Measurements from ENCODE around the gene SPRYD4.
"Not testable (repeated sequence)": the region's sequence is repeated elsewhere in the genome, so short reads cannot be mapped to it uniquely, and the experiment has no call there.

Gene SPRYD4

DNA sequence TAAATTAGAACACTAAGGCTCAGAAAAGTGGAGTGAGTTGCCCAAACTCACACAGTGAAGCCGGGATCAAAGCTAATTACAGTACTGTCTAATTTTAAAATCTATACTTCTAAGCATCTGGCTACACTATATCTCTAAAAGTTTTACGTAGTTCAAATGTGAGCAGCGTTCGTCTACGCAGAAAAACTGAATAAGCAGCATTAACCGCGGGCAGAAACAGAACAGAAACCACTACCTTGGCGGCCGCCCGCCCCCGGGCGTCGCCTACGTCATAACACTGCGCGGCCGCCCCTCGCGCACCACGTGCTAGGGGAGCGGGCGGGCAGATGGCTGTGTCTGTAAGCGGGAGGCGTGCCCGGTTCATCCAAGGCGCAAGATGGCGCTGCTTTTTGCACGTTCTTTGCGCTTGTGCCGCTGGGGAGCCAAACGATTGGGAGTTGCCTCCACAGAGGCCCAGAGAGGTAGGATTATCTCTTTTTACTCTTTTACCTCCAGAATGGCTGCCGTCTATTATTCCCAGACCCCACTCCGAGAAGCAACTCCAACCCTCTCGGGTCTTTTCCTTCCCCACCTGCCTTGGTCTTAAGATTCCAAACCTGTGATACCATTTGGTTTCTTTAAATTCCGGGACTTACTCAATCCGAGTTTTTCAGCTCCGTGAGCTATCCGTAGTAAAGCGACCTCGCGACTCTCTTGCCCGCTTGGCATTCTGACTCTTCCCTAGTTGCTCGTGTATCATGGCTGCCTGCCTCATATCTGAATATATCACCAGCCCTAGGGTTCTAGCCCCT, at the start of gene SPRYD4:
TSS of gene SPRYD4 (plus strand) at position 363 of the 791 bp plus-strand sequence. CDS start at position 377, 14 bp downstream.
- peak; percentile 95 for DNase-seq (ENCODE audit: low read depth)

- no peak for DNase-seq (ENCODE audit: low read depth)
These were observed 48.0 kb upstream of the SPRYD4 start for GRCh38 chr12:56420411-56420810.

- DNase-seq (ENCODE audit: low read depth) = no peak
These were observed 43.2 kb upstream of the SPRYD4 start for GRCh38 chr12:56425193-56425592.

DNA sequence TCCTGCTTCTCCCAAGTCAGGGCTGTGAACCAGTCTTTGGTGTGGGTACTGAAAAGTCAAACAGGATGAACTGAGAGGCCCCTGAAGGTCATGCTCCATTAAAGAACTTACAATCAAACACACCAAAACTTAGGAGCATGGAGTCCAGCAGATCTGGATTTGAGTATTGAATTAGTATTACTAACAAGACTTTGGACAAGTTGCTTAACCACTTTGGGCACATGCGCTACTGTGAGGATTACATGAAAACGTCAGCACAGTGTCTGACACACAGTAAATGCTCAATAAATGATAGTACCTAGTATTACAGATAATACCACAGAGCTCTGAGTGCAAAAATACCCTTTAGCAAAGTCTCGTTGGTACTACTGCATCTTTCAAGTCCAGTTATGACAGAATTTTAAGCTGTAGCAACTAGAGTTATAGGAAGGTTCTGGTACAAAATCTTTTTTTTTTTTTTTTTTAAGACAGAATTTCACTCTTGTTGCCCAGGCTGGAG, 42.4 kb upstream of the SPRYD4 start:
- DNase-seq (ENCODE audit: low read depth) = no peak

DNA sequence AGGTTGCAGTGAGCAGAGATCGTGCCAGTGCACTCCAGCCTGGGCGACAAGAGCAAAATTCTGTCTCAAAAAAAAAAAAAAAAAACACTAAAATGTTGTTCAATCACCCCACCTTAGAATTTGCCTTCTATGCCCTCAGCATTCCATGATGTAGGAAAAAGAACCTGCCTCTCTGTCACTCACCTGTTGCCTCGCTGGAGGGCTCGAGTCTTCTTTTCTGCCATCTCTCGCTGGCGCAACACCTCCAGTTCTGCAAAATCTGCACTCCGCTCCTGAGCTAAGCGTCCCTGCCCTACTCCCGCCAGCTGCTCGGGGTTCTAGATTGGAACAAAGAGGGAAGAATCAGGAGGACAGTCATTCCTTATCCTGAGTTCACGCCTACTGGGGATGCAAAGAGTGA, 37.1 kb upstream of the SPRYD4 start:
- no peak for DNase-seq (ENCODE audit: low read depth)

DNA sequence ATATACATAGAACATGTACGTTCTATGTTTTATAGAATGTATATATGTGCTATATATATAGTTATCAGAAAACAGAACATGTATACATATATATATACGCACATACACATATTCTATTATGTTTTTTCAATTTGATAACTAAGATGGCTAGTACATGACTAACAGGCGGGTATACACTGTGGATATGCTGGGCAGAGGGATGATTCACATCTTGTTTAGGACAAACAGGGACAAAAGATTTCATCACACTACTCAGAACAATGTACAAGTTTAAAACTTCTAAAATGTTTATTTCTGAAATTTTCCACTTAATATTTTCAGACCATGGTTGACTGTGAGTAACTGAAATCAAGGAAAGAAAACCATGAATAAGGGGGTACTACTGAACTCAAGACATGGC, 36.5 kb upstream of the SPRYD4 start:
- DNase-seq (ENCODE audit: low read depth) = no peak

GRCh38 chr12:56434828-56435227, 33.5 kb upstream of the SPRYD4 start:
- no peak for DNase-seq (ENCODE audit: low read depth)

GRCh38 chr12:56437430-56438176, 30.8 kb upstream of the SPRYD4 start:
- no peak for DNase-seq (ENCODE audit: low read depth)

GRCh38 chr12:56443208-56443607, 25.2 kb upstream of the SPRYD4 start:
- DNase-seq (ENCODE audit: low read depth) = not testable (repeated sequence)

- peak; percentile 84 for DNase-seq (ENCODE audit: low read depth)
These were observed 19.3 kb upstream of the SPRYD4 start, which contains the start of gene TIMELESS for GRCh38 chr12:56448860-56449621. Gene TIMELESS, minus strand, starts transcription at chr12:56449426. Its CDS starts 15,256 bp downstream, at chr12:56434170.

DNA sequence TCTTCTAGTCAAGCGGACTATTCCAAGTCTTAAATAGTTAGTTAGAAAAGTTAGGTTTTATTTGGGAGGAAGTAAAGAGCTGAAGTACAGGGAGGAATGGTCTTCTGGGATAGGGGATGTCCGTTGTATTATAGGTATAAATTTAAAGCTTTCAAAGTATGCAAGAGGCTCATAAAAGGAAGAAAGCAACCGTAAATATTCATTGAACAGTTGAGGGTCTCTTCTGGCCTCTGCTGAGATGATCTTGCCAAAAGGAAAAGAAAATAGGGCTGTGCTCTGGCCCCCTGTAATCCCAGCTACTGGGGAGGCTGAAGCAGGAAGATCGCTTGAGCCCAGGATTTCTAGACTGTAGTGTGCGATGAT, 18.8 kb upstream of the SPRYD4 start:
- no peak for DNase-seq (ENCODE audit: low read depth)

DNA sequence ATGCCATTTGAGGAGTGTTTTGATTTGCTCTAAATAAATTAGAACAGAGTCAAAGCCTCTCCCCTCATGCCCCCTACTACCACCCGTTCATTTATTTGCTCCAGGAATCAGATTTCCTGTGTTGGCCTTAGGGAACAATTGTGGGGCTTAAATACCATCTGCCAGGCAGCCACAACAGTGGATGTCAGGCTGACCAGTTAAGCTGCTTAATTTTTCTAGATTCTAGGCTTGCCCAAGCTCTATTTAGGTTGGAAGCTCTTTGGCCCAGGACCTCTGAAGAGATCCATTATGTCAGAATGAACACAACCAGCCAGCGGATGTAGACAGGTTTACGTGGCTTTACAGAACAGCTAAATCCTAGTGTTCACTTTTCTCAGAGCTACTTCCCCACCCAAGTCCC, 18.1 kb upstream of the SPRYD4 start:
- no peak for DNase-seq (ENCODE audit: low read depth)

- no peak for DNase-seq (ENCODE audit: low read depth)
These were observed 17.2 kb upstream of the SPRYD4 start for GRCh38 chr12:56451147-56451546.

DNA sequence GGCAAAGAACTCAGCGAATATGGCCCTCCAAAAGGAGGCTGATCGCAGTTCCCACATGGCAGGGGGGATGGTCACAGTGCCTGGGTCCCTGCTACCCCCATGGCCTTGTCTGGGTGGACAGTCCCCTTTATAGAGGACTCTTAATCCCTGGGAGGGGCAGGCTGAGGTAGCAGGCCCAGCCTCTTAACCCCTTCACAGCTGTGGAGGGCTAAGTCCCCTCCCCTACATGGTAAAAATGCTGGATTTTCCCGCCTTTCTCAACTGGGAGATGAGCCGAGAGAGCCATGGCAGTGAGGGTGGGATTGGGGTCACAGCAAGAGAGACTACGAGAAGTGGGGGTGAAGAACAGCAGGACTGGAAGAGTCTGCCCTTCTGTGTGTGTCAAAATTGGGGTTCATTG, 13.8 kb upstream of the SPRYD4 start, which contains the start of gene MIP:
TSS of gene MIP (minus strand) at position 101 of the 400 bp plus-strand sequence. CDS start at position 57, 44 bp downstream.
- no peak for DNase-seq (ENCODE audit: low read depth)

DNA sequence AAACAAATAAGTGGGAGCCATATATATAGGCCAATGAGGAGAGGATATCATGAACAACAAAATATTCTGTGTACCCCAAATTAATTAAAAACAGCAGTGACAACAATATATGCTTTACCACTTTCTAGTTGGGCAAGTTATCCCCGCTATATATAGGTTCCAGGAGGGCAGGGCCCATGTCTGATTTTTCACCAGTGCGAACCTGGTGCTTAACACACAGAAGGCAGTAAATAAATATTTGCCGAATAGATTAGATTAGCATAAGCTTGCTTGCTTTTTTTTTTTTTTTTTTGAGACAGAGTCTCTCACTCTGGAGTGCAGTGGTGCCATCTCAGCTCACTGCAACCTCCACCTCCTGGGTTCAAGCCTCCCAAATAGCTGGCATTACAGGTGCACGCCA, 10.6 kb upstream of the SPRYD4 start:
- no peak for DNase-seq (ENCODE audit: low read depth)

DNA sequence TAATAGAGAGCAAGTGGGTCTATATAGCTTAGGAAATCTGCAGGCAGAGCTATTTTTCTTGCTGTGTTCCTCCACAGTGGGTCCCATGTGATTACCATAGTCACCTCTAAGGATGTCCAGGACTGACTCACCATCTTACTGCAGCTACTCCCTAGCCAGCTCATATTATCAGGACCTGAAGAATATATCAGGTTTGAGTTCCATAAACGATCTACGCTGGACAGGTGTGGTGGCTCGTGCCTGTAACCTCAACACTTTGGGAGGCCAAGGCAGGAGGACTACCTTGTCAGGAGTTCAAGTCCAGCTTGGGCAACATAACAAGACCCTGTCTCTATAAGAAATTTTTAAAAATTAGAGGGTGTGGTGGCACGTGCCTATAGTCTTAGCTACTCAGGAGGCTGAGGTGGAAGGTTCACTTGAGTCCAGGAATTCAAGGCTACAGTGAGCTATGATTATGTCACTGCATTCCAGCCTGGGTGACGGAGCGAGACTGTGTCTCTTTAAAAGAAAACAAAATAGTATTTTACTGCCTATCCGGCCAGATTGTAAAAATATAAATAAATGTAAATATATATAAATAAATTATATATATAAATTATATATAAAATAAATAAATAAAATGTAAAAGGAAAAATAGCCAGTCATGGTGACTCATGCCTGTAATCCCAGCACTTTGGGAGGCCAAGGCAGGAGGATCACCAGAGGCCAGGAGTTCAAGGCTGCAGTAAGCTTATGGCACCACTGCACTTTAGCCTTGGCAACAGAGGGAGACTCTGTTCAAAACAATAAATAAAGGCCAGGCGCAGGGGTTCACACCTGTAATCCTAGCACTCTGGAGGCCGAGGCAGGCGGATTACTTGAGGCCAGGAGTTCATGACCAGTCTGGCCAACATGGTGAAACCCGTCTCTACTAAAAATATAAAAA, 6.9 kb upstream of the SPRYD4 start:
- no peak for DNase-seq (ENCODE audit: low read depth)

- DNase-seq (ENCODE audit: low read depth) = no peak
These were observed 5.8 kb upstream of the SPRYD4 start for GRCh38 chr12:56462565-56462964.

DNA sequence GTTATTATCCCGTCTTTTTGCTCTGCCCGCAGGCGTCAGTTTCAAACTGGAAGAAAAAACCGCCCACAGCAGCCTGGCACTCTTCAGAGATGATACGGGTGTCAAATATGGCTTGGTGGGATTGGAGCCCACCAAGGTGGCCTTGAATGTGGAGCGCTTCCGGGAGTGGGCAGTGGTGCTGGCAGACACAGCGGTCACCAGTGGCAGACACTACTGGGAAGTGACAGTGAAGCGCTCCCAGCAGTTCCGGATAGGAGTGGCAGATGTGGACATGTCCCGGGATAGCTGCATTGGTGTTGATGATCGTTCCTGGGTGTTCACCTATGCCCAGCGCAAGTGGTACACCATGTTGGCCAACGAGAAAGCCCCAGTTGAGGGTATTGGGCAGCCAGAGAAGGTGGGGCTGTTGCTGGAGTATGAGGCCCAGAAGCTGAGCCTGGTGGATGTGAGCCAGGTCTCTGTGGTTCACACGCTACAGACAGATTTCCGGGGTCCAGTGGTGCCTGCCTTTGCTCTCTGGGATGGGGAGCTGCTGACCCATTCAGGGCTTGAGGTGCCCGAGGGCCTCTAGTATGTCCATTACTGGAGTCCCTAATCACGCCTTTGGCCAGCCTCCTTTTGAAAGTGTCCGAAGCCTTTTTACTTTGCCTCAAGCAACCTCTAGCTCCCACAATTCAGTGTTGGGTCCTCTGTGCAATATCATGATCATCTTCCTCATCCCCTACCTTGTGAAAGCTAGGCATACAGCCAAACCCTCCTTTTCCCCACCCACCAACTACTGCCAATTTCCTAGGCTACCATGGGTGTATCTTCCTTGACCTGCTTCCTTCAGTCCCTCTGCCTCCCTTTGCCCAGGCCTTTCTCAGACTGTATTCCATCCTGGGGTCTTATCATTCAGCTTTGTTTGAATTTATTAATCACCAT, 891 bp downstream of the SPRYD4 start:
- no peak for DNase-seq (ENCODE audit: low read depth)

DNA sequence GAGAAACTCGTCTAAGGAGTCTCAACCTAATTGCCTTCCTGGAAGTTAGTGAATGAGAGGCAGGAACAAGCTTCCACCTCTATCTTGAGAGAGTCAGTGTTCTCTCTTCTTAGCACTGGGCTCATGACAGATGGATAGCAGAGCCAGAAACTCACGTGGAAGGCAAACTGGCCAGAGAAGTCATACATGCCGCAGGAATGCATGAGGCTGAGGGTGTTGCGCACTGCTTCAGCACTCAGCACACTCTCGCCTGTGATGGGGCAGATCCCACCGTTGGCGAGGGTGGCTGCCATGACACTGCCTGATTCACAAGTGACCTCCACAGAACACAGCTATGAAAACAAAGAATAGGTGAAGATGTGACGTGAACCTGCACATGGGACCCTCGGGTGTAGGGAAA, 6.0 kb downstream of the SPRYD4 start:
- no peak for DNase-seq (ENCODE audit: low read depth)

DNA sequence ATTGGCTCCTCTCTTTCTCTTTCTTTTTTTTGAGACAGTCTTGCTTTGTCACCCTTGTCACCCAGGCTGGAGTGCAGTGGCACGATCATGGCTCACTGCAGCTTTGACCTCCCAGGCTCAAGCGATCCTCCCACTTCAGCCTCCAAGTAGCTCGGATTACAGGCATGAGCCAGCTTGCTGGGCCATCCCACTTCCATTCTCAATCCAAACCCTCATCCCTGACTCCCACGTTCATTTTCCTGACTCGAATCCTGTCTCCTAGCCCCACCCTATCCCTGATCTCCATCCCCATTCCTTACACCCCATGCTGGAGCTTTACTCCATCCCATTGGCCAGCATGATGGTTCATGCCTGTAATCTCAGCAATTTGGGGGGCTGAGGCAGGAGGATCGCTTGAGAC, 7.8 kb downstream of the SPRYD4 start:
- no peak for DNase-seq (ENCODE audit: low read depth)
